ENCODE measurements around the gene POLA2.

GRCh38 chr11:65320386-65321075, 58.8 kb downstream of the POLA2 start:
- no peak for TF ChIP-seq POLR2A (IDR thresholded peaks at IDR 0.05)
- TF ChIP-seq CTCF (IDR thresholded peaks at IDR 0.05) = no peak
- TF ChIP-seq EP300 (IDR thresholded peaks at IDR 0.05) = no peak
- TF ChIP-seq POLR2AphosphoS5 (IDR thresholded peaks at IDR 0.05) = no peak
